Keratinocyte (primary cell): ENCODE results near the gene TTC28. TPM values are rescaled to one million over a fixed set of nuclear protein-coding genes. Genes with fewer than 3 reads are reported as not detected.

ENCODE experiments used
- DNase-seq: peaks from one replicate; pipeline ENCODE4 v3.0.0-alpha.2; 2011; ENCODE audit warnings: low read depth, missing footprints, low spot score
- FAIRE-seq: peaks from 2 replicates; lab custom pipeline; 2011; peaks lifted over from hg19 to GRCh38; lab: Jason Lieb, UNC
- H2AFZ ChIP-seq: 2 replicates; pipeline ENCODE4 v1.6.0; 2012; ENCODE audit warnings: low read length, control low read depth, inconsistent platforms; ENCODE audit not compliant: control insufficient read depth
- H3K27ac ChIP-seq: 2 replicates; pipeline ENCODE4 v1.5.1; 2011; ENCODE audit warnings: low read length; ENCODE audit not compliant: control insufficient read depth, insufficient read depth
- H3K27me3 ChIP-seq: 3 replicates; pipeline ENCODE4 v1.6.0; 2011; ENCODE audit warnings: low read length; ENCODE audit not compliant: control insufficient read depth, insufficient read depth; ENCODE audit errors: extremely low read depth
- H3K36me3 ChIP-seq, 2 experiments: 2 replicates in 1 of 2; 3 replicates in 1 of 2; pipeline ENCODE4 v1.5.1; 2011; ENCODE audit warnings: low read length in 2 of 2, mild to moderate bottlenecking in 1 of 2; ENCODE audit not compliant: control insufficient read depth in 2 of 2, insufficient read depth in 2 of 2; ENCODE audit errors: extremely low read depth in 1 of 2
- H3K4me1 ChIP-seq: 3 replicates; pipeline ENCODE4 v1.5.1; 2011; ENCODE audit warnings: low read length; ENCODE audit not compliant: control insufficient read depth, insufficient read depth; ENCODE audit errors: extremely low read depth
- H3K4me2 ChIP-seq: 3 replicates; pipeline ENCODE4 v1.6.0; 2011; ENCODE audit warnings: low read depth, low read length; ENCODE audit not compliant: control insufficient read depth, insufficient read depth; ENCODE audit errors: extremely low read depth
- H3K4me3 ChIP-seq, 3 experiments: fragments of 200-600 bp in 1 of 3; sonication (generic) in 1 of 3; 2 replicates in 2 of 3; 3 replicates in 1 of 3; pipeline ENCODE4 v1.5.1; 2011 to 2016; ENCODE audit warnings: low read length in 3 of 3, mild to moderate bottlenecking in 3 of 3, control low read depth in 2 of 3, inconsistent platforms in 1 of 3, low read depth in 1 of 3, mixed read lengths in 1 of 3, mixed run types in 1 of 3, moderate library complexity in 1 of 3; ENCODE audit not compliant: control insufficient read depth in 2 of 3, insufficient read depth in 2 of 3; ENCODE audit errors: extremely low read depth in 1 of 3
- H3K79me2 ChIP-seq: 2 replicates; pipeline ENCODE4 v1.6.0; 2012; ENCODE audit warnings: low read length; ENCODE audit not compliant: control insufficient read depth, insufficient read depth
- H3K9ac ChIP-seq: 3 replicates; pipeline ENCODE4 v1.6.0; 2011; ENCODE audit warnings: low read length; ENCODE audit not compliant: control insufficient read depth, insufficient read depth; ENCODE audit errors: extremely low read depth
- H3K9me1 ChIP-seq: 3 replicates; pipeline ENCODE4 v1.6.0; 2011; ENCODE audit warnings: low read length; ENCODE audit not compliant: control insufficient read depth, insufficient read depth; ENCODE audit errors: extremely low read depth
- H3K9me3 ChIP-seq: 2 replicates; pipeline ENCODE4 v1.5.1; 2012; ENCODE audit warnings: low read depth, low read length; ENCODE audit not compliant: control insufficient read depth
- H4K20me1 ChIP-seq: 3 replicates; pipeline ENCODE4 v1.6.0; 2011; ENCODE audit warnings: low read length; ENCODE audit not compliant: control insufficient read depth, insufficient read depth; ENCODE audit errors: extremely low read depth
- EZH2 ChIP-seq: IDR thresholded peaks from one replicate; pipeline ENCODE4 v1.6.1; 2012; ENCODE audit warnings: inconsistent platforms, mild to moderate bottlenecking, low read length, moderate library complexity
- dilution Hi-C: fragments of 300-500 bp; cut with MboI; formaldehyde crosslinking; loops from one replicate; pipeline ENCODE4 v1.7.0; 2020; ENCODE audit warnings: low sequenced_read_pairs; ENCODE audit not compliant: extremely low pct_ligation_motif_present
- polyA plus RNA-seq, 5 experiments: library from polyadenylated mRNA; depleted of rRNA in 3 of 5; stranded (reverse) in 3 of 5; stranded (forward) in 1 of 5; unstranded in 1 of 5; fragments of >200 nt; gene quantifications; 1 replicate in 1 of 5; 2 replicates in 3 of 5; 3 replicates in 1 of 5; pipeline versions ENCODE4 v1.2.1 to v1.2.3, GENCODE V29; 2011 to 2012; ENCODE audit warnings: missing spikeins in 2 of 5, low read depth in 1 of 5, low replicate concordance in 1 of 5
- TF ChIP-seq, protein P1 (sequence below), 3 experiments: IDR thresholded peaks in 1 of 3; conservative IDR thresholded peaks in 1 of 3; optimal IDR thresholded peaks in 1 of 3; 2 replicates in 2 of 3; 3 replicates in 1 of 3; pipeline versions ENCODE3 to v1.5.1; 2011; ENCODE audit warnings: low read length in 3 of 3, mild to moderate bottlenecking in 3 of 3, moderate library complexity in 2 of 3, control low read depth in 1 of 3, inconsistent platforms in 1 of 3; ENCODE audit not compliant: insufficient read depth in 2 of 3; ENCODE audit errors: extremely low read depth in 1 of 3

Gene TTC28
- polyA plus RNA-seq, 1 donor (not counting 4 experiments of a cell fraction or from before 2014, with no cell fraction given), result 0.66 TPM

DNA sequence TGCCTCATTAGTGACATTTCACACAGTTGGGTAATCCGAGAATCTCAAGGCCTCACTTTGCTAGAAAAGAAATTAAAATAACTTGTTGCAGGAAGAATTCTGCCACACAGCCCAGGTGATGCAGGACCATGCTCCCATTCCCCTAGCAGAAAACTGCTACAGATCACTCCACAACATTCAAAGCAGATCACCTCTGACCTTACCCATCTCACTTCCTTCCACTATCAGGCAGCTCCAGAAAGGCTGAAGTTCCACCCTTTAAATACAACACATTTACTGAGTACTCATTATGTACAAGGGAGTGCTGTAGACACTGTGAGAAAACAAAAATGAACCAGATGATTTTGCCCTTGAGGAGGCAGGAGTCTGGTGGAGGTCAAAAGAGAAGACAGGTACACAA is 231.0 kb downstream of the TTC28 start:
- Histone ChIP-seq H3K9me1 (no peaks in the 10 kb centered on the region), H3K9me3 (no peaks in the 10 kb centered on the region), H3K27me3 (no peaks in the 10 kb centered on the region), H4K20me1 (no peaks in the 10 kb centered on the region), H3K4me3 (no peak overlapping the region), H3K4me1 (no peaks in the 10 kb centered on the region), H3K79me2 (no peaks in the 10 kb centered on the region), H3K27ac (no peak overlapping the region), H2AFZ (no peak overlapping the region), H3K4me2 (no peak overlapping the region), H3K9ac (no peak overlapping the region), H3K36me3 (no peaks in the 10 kb centered on the region)
- DNase-seq (no peak), FAIRE-seq (no peak)
- dilution Hi-C loops, result no loop called here
- TF ChIP-seq EZH2, result no peak
- TF ChIP-seq, protein P1, sequence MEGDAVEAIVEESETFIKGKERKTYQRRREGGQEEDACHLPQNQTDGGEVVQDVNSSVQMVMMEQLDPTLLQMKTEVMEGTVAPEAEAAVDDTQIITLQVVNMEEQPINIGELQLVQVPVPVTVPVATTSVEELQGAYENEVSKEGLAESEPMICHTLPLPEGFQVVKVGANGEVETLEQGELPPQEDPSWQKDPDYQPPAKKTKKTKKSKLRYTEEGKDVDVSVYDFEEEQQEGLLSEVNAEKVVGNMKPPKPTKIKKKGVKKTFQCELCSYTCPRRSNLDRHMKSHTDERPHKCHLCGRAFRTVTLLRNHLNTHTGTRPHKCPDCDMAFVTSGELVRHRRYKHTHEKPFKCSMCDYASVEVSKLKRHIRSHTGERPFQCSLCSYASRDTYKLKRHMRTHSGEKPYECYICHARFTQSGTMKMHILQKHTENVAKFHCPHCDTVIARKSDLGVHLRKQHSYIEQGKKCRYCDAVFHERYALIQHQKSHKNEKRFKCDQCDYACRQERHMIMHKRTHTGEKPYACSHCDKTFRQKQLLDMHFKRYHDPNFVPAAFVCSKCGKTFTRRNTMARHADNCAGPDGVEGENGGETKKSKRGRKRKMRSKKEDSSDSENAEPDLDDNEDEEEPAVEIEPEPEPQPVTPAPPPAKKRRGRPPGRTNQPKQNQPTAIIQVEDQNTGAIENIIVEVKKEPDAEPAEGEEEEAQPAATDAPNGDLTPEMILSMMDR (optimal IDR thresholded peaks at IDR 0.05 in 1 of 3, IDR thresholded peaks at IDR 0.05 in 1 of 3, conservative IDR thresholded peaks at IDR 0.05 in 1 of 3; ENCODE audit: extremely low read depth in 1 of 3, insufficient read depth in 2 of 3, low read length in 3 of 3), result no peak

DNA sequence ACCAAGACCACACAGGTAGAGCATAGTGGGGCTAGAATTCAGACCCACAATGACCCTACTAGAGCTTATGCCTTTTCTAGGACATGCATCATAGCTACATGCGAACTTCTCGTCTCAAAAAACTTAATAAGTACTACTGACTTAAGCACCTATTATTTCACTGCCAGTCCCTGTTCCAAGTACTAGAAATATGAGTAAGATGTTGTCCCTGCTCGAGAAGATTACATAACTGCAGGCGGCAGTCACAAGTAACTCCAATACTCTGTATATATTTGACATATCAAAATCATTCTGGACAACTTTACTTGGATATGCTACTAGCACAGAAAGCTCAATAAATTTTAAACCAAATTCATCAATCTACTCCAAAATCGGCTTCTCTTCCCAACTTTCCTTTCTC is 235.0 kb downstream of the TTC28 start:
- dilution Hi-C loops, result no loop called here
- Histone ChIP-seq H3K79me2 (no peaks in the 10 kb centered on the region), H3K4me1 (peaks cover 15% of the 10 kb centered on the region)

More for the DNA sequence above, 235.0 kb downstream of the TTC28 start:
- H3K9me3 ChIP-seq, result no peaks in the 10 kb centered on the region
- no peak overlapping the region for H3K4me3 ChIP-seq
- H3K9ac ChIP-seq, result no peak overlapping the region
- DNase-seq (no peak), FAIRE-seq (no peak)
- no peaks in the 10 kb centered on the region for H3K9me1 ChIP-seq
- TF ChIP-seq, protein P1 (optimal IDR thresholded peaks at IDR 0.05 in 1 of 3, IDR thresholded peaks at IDR 0.05 in 1 of 3, conservative IDR thresholded peaks at IDR 0.05 in 1 of 3; ENCODE audit: extremely low read depth in 1 of 3, insufficient read depth in 2 of 3, low read length in 3 of 3), result no peak
- TF ChIP-seq EZH2, result no peak
- no peaks in the 10 kb centered on the region for H4K20me1 ChIP-seq
- H2AFZ ChIP-seq, result no peak overlapping the region
- no peaks in the 10 kb centered on the region for H3K27me3 ChIP-seq
- H3K27ac ChIP-seq, result no peak overlapping the region
- H3K36me3 ChIP-seq, result no peaks in the 10 kb centered on the region
- no peak overlapping the region for H3K4me2 ChIP-seq
